ENCODE data around the gene NDFIP2. TPM values are rescaled to one million over a fixed set of nuclear protein-coding genes. Genes with fewer than 3 reads are reported as not detected.

Gene NDFIP2
- total RNA-seq, 1 donor from 2014 or later, result 24.0 TPM

GRCh38 chr13:79492918-79493594, 12.1 kb downstream of the NDFIP2 start:
- no peak for DNase-seq (ENCODE audit: extremely low read depth, low read depth, low spot score)

GRCh38 chr13:79496188-79496587, 15.2 kb downstream of the NDFIP2 start:
- DNase-seq (ENCODE audit: extremely low read depth, low read depth, low spot score), result no peak

- no peak for DNase-seq (ENCODE audit: extremely low read depth, low read depth, low spot score)
Observed at GRCh38 chr13:79497064-79497463, 16.1 kb downstream of the NDFIP2 start.

GRCh38 chr13:79497852-79498251, 16.9 kb downstream of the NDFIP2 start:
- DNase-seq (ENCODE audit: extremely low read depth, low read depth, low spot score), result no peak

- DNase-seq (ENCODE audit: extremely low read depth, low read depth, low spot score), result no peak
Observed at GRCh38 chr13:79500829-79501228, 19.9 kb downstream of the NDFIP2 start.

- DNase-seq (ENCODE audit: extremely low read depth, low read depth, low spot score), result no peak
Observed at GRCh38 chr13:79501538-79502232, 20.7 kb downstream of the NDFIP2 start.

GRCh38 chr13:79502859-79503468, 22.0 kb downstream of the NDFIP2 start:
- no peak for DNase-seq (ENCODE audit: extremely low read depth, low read depth, low spot score)

GRCh38 chr13:79503473-79504017, 22.6 kb downstream of the NDFIP2 start:
- DNase-seq (ENCODE audit: extremely low read depth, low read depth, low spot score), result no peak

GRCh38 chr13:79508224-79508961, 27.4 kb downstream of the NDFIP2 start:
- no peak for DNase-seq (ENCODE audit: extremely low read depth, low read depth, low spot score)

GRCh38 chr13:79511611-79512010, 30.7 kb downstream of the NDFIP2 start:
- DNase-seq (ENCODE audit: extremely low read depth, low read depth, low spot score), result no peak

- DNase-seq (ENCODE audit: extremely low read depth, low read depth, low spot score), result no peak
Observed at GRCh38 chr13:79512950-79513349, 32.0 kb downstream of the NDFIP2 start.

- no peak for DNase-seq (ENCODE audit: extremely low read depth, low read depth, low spot score)
Observed at GRCh38 chr13:79516595-79516994, 35.6 kb downstream of the NDFIP2 start.

GRCh38 chr13:79519255-79519654, 38.3 kb downstream of the NDFIP2 start:
- no peak for DNase-seq (ENCODE audit: extremely low read depth, low read depth, low spot score)

- no peak for DNase-seq (ENCODE audit: extremely low read depth, low read depth, low spot score)
Observed at GRCh38 chr13:79522583-79522982, 41.6 kb downstream of the NDFIP2 start.

- DNase-seq (ENCODE audit: extremely low read depth, low read depth, low spot score), result peak; percentile 56
Observed at GRCh38 chr13:79525064-79525857, 44.3 kb downstream of the NDFIP2 start.

- DNase-seq (ENCODE audit: extremely low read depth, low read depth, low spot score), result no peak
Observed at GRCh38 chr13:79527698-79528097, 46.7 kb downstream of the NDFIP2 start.

GRCh38 chr13:79528356-79528755, 47.4 kb downstream of the NDFIP2 start:
- no peak for DNase-seq (ENCODE audit: extremely low read depth, low read depth, low spot score)

- no peak for DNase-seq (ENCODE audit: extremely low read depth, low read depth, low spot score)
Observed at GRCh38 chr13:79528759-79529191, 47.8 kb downstream of the NDFIP2 start.

- DNase-seq (ENCODE audit: extremely low read depth, low read depth, low spot score), result no peak
Observed at GRCh38 chr13:79529817-79530216, 48.9 kb downstream of the NDFIP2 start.

GRCh38 chr13:79530270-79530669, 49.3 kb downstream of the NDFIP2 start:
- DNase-seq (ENCODE audit: extremely low read depth, low read depth, low spot score), result no peak

All from glomerular endothelial cell (primary cell).